Right renal cortex interstitium (tissue), 3 donors: ENCODE results near the gene DIAPH3. TPM values are rescaled to one million over a fixed set of nuclear protein-coding genes. Genes with fewer than 3 reads are reported as not detected.
A peak's percentile ranks its signal among the peaks of the same experiment; 100 is the strongest.

Experiments used
- DNase-seq, 3 donors: peaks; one replicate each; pipeline ENCODE4 v3.0.0-alpha.2; 2013; ENCODE audit warnings: low read depth in 3 of 3, low spot score in 2 of 3
- polyA plus RNA-seq, 3 donors: library from polyadenylated mRNA; unstranded; fragments of 120-200 nt; gene quantifications; one replicate each; pipeline ENCODE4 v1.2.1, GENCODE V29; 2013; ENCODE audit not compliant: insufficient read length in 3 of 3

Gene DIAPH3
- polyA plus RNA-seq, 3 donors = 12.8 to 14.5 (median 14.0) TPM

DNA sequence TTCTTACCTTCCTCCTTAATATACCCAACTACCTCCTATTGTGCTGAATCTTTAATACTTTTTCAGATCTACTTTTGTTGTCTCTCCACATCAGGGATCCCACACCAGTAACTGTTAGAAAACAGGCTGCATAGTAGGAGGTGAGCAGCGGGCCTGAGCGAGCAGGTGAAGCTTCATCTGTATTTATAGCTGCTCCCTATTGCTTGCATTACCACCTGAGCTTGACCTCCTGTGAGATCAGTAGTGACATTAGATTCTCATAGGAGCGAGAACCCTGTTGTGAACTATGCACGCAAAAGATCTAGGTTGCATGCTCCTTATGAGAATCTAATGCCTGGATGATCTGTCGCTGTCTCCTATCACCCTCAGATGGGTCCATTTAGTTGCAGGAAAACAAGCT, 279.8 kb downstream of the DIAPH3 start:
- DNase-seq = no peak

GRCh38 chr13:59880468-59880867, 283.3 kb downstream of the DIAPH3 start:
- DNase-seq = no peak

- peak; percentile 9 to 12 (median 12) for DNase-seq
These were observed 284.4 kb downstream of the DIAPH3 start for GRCh38 chr13:59879281-59879680.

GRCh38 chr13:59877933-59878332, 285.8 kb downstream of the DIAPH3 start:
- DNase-seq = no peak

DNA sequence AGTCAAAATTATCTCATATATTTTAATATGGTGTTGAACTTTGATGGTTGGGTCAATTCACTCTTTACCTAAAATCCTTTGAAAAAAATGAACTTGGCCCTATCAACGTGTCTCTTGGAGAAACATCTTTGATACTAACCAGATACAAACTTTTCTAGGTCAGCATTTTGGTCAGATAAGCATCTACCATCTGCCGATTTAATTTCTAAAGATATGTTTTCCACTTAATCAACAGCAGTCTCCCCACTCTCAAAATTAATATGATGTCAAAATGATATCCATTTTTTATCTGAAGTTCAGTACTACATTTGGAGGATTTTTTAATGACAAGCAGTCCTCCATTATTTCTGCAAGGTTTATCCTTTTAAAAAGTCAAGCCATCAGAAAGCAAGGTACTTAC, 288.8 kb downstream of the DIAPH3 start:
- DNase-seq = no peak

DNA sequence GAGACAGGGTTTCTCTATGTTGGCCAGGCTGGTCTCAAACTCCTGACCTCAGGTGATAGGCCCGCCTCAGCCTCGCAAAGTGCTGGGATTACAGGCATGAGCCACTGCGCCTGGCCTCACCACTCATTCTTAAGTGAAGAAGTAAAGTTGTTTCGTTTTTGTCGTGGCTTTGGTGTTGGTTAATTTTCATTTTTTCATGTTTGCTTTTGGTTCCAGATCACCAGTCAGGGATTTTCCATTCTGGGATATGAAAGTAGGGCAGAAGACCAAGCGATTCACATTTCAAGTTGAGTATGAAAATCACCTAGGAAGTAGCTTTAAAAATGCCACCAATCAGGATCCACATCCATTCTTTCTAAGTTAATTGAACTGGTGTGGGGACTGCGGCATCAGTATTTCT, 289.9 kb downstream of the DIAPH3 start:
- DNase-seq = no peak

- DNase-seq = no peak
These were observed 290.4 kb downstream of the DIAPH3 start for GRCh38 chr13:59873309-59873708.

- DNase-seq = no peak
These were observed 295.9 kb downstream of the DIAPH3 start for GRCh38 chr13:59867867-59868266.

DNA sequence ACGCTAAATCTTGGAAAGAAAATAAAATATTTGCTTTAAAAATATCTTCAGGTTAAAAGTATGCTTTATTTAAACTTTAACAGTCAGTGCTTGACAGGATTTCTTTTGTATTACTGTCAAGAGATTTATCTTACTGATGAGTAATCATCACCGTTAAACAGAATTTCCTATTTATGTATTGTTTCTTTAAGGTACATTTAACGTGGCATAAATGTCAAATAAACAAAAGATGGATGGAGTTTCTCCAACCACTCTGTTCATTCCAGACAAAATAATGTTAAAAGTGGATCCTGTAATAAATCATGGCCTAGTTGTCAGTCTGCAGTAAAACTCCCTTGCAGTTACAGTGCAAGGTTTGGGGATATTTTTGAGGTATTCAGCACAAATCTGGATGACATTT, 298.3 kb downstream of the DIAPH3 start:
- DNase-seq = no peak

GRCh38 chr13:59863621-59864020, 300.1 kb downstream of the DIAPH3 start:
- no peak for DNase-seq

DNA sequence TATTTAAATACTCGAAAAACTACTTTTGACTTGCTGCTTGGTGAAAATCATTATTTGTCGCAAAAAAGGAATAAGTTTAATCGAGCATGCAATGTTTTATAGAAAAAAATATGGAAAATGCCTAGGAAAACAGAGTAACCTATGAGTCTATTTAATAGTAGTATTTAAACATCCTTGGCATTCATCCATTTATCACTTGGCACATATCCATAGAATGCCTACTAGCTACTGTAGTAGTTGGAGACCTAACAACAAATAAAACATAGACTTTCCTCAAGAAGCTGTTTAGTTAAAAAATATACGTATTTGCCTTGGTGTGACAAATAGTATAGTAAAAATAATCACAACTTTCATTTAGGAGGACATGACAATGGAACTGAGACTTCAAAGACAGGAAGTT, 302.1 kb downstream of the DIAPH3 start:
- no peak for DNase-seq

GRCh38 chr13:59856281-59856810, 307.4 kb downstream of the DIAPH3 start:
- DNase-seq = no peak

- no peak for DNase-seq
These were observed 316.7 kb downstream of the DIAPH3 start for GRCh38 chr13:59846845-59847620.

GRCh38 chr13:59843040-59843439, 320.7 kb downstream of the DIAPH3 start:
- DNase-seq = no peak

DNA sequence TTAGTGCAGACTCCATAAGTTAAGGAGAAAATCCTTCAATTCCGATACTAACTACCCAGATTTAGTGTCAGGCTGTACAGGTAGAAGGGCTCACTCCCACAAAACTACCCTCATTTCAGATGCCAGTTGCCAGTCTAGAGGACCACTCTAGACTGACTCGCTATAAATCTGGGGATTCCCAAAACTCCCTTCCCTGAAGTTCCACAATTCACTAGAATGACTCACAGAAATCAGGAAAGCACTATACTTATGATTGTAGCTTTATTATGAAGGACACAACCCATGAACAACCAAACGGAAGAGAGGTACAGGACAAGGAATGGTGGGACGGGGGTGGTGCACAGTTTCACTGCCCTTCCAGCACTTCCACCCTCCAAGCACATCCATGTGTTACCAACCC, 321.2 kb downstream of the DIAPH3 start:
- DNase-seq = no peak

DNA sequence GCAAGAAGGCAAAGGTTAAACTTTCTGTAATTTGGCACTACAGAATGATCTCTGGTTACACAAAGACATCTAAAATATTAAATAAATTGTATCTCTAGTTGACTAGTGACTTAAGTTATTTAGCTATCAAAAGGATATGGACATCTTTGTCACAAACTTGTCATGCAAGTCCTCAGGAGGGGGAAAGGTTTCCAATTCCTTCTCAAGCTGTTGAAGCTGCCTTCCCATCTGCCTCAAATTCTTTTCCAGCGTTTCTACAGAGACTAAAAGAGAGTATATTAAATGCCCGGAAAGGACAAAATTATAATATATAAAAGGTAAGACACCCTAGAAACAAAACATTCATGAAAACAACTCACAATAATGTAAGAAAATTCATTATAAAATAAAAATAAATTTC, 324.5 kb downstream of the DIAPH3 start:
- no peak for DNase-seq

- DNase-seq = no peak
These were observed 326.6 kb downstream of the DIAPH3 start for GRCh38 chr13:59837101-59837500.

GRCh38 chr13:59835569-59835968, 328.2 kb downstream of the DIAPH3 start:
- DNase-seq = no peak

DNA sequence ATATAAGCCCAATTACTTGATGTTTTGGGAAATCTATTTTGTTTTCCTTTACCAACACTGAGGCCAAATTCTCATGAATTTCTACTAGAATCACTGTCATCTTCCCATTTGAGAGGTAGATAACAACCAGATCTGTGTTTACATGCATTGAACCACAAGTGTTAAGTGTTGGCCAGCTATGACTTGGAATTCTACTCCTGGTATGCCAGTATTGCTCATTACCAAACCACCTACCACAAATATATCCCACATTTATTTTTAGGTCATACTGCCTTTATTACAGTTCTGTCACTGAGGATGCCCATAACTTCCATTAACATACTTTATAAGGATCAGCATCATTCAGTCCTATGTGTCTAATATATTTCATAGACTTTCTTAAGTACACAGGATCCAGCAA, 328.9 kb downstream of the DIAPH3 start:
- DNase-seq = no peak

GRCh38 chr13:59829690-59830089, 334.0 kb downstream of the DIAPH3 start:
- DNase-seq = no peak

DNA sequence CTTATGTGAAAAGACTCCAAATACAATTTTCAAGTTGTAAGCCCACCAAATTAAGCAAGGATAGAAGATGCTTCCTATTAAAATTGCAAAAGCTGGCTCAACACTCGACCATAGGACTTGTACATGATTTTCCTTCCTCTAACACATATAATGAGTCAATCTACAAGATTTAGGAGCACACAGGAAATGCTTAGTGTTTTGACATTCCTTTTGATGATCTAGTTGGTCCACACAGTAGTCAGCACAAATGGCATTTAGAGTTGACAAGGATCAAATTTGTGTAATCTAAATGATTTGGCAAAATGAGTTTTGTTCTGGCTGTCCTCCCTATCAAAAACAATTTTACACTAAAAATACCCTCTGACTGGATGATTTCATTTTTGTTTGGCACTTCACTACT, 340.2 kb downstream of the DIAPH3 start:
- no peak for DNase-seq

DNA sequence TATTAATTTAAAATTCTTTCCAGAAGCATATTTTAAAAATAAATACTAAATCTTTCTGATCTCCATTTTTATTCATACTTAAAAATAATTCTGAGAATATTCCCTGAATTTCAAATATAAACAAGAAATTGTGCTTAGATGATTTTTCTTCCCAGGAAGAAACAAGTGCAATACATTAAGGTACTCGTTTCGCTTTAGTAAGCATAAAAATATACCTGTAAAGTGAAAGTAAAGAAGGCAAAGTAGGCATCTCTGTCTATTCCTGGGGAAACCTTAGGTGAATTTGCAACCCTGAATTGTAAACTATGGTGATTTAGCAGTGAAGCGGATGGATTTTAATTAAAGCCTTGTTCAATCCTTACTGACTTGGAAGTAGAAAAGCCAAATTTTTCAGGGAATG, 354.2 kb downstream of the DIAPH3 start:
- DNase-seq = no peak

DNA sequence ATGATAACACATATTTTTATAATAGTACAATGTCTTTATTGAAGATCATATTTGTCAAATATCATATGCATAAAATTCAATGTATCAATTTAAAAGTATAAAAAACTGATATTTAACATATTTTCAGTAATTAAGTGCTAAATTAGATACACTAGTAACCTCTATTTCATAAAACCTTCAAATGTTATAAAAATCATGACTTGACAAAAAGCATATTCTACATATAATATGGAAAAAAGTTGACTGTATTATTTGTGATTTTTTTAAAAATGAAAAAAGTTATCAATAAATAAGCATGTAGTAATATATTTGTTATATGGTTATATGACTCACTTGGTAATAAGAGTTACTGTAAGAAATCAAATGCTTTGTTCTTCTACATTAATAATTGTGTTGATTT, 356.9 kb downstream of the DIAPH3 start:
- no peak for DNase-seq
